Measurements from ENCODE around the gene SLC27A1.

- TF ChIP-seq REST (IDR thresholded peaks at IDR 0.05; ENCODE audit: insufficient read depth in 1 of 2, low read depth in 2 of 2, low read length in 2 of 2) = no peak
- TF ChIP-seq POLR2AphosphoS5 (IDR thresholded peaks at IDR 0.05; ENCODE audit: low read depth, low read length) = no peak
- TF ChIP-seq TAF1 (IDR thresholded peaks at IDR 0.05; ENCODE audit: borderline replicate concordance, insufficient read depth, low read length) = no peak
- no peak for TF ChIP-seq SIN3A (IDR thresholded peaks at IDR 0.05; ENCODE audit: borderline replicate concordance, insufficient read depth, low read length)
- no peak for TF ChIP-seq FOXP2 (optimal IDR thresholded peaks at IDR 0.05; ENCODE audit: borderline replicate concordance, extremely low read depth, extremely low read length, insufficient read depth)
Measured at GRCh38 chr19:17431417-17431816, 38.9 kb upstream of the SLC27A1 start.
